DND-41 (cell line): ENCODE data around the gene TMEM258.

Experiments used
- EZH2 ChIP-seq: IDR thresholded peaks from 3 replicates; pipeline ENCODE4 v1.6.1; 2012; ENCODE audit warnings: borderline replicate concordance, low read depth, mild to moderate bottlenecking, moderate library complexity, low read length, inconsistent platforms; ENCODE audit not compliant: severe bottlenecking
- TF ChIP-seq, protein P1 (sequence below): IDR thresholded peaks from 2 replicates; pipeline ENCODE4 v1.5.1; 2012; ENCODE audit warnings: borderline replicate concordance, low read length, moderate library complexity, mild to moderate bottlenecking; ENCODE audit not compliant: poor library complexity, severe bottlenecking; ENCODE audit errors: extremely low read depth

GRCh38 chr11:61794579-61794978, 2.2 kb upstream of the TMEM258 start:
- TF ChIP-seq, protein P1, sequence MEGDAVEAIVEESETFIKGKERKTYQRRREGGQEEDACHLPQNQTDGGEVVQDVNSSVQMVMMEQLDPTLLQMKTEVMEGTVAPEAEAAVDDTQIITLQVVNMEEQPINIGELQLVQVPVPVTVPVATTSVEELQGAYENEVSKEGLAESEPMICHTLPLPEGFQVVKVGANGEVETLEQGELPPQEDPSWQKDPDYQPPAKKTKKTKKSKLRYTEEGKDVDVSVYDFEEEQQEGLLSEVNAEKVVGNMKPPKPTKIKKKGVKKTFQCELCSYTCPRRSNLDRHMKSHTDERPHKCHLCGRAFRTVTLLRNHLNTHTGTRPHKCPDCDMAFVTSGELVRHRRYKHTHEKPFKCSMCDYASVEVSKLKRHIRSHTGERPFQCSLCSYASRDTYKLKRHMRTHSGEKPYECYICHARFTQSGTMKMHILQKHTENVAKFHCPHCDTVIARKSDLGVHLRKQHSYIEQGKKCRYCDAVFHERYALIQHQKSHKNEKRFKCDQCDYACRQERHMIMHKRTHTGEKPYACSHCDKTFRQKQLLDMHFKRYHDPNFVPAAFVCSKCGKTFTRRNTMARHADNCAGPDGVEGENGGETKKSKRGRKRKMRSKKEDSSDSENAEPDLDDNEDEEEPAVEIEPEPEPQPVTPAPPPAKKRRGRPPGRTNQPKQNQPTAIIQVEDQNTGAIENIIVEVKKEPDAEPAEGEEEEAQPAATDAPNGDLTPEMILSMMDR: no peak
- TF ChIP-seq EZH2: no peak
